H1 (cell line): ENCODE results near the gene EIF3J. TPM values are rescaled to one million over a fixed set of nuclear protein-coding genes. Genes with fewer than 3 reads are reported as not detected.

Source experiments
- BRCA1 ChIP-seq: IDR thresholded peaks from 2 replicates; pipeline ENCODE4 v1.6.1; 2012; ENCODE audit warnings: low read depth, low read length, improper control_type of control experiment
- CBX5 ChIP-seq: fragments of 300-800, 300-1000 bp; sonication (generic); IDR thresholded peaks from 2 replicates; pipeline ENCODE4 v1.7.1; 2016; ENCODE audit warnings: antibody characterized with exemption, low read length, low read depth
- CBX8 ChIP-seq: fragments of 300-800, 300-1000 bp; sonication (generic); IDR thresholded peaks from 2 replicates; pipeline ENCODE4 v1.7.1; 2016; ENCODE audit warnings: low read depth, low read length, borderline replicate concordance
- EP300 ChIP-seq, 2 experiments: IDR thresholded peaks; 1 replicate in 1 of 2; 2 replicates in 1 of 2; pipeline ENCODE4 v1.6.1; 2011 to 2012; ENCODE audit warnings: low read depth in 2 of 2, low read length in 2 of 2, mild to moderate bottlenecking in 2 of 2, borderline replicate concordance in 1 of 2, inconsistent platforms in 1 of 2, moderate library complexity in 1 of 2
- EZH2 ChIP-seq: fragments of 200-600 bp; sonication (generic); IDR thresholded peaks from 2 replicates; pipeline ENCODE4 v1.7.1; 2012; ENCODE audit warnings: low read depth, mild to moderate bottlenecking, moderate library complexity, low read length, inconsistent platforms; ENCODE audit not compliant: severe bottlenecking
- HDAC2 ChIP-seq, 2 experiments: fragments of 300-600 bp in 1 of 2; sonication (generic) in 1 of 2; IDR thresholded peaks; 2 replicates each; pipeline ENCODE4 v1.6.1; 2011 to 2012; ENCODE audit warnings: low read depth in 2 of 2, low read length in 2 of 2, mild to moderate bottlenecking in 2 of 2, moderate library complexity in 2 of 2, borderline replicate concordance in 1 of 2, inconsistent platforms in 1 of 2
- HDAC6 ChIP-seq: IDR thresholded peaks from one replicate; pipeline ENCODE4 v1.7.1; 2012; ENCODE audit warnings: low read depth, mild to moderate bottlenecking, inconsistent platforms, low read length, moderate library complexity
- JUN ChIP-seq: IDR thresholded peaks from 2 replicates; pipeline ENCODE4 v1.6.1; 2011; ENCODE audit warnings: low read depth, mild to moderate bottlenecking, improper control_type of control experiment, low read length
- KDM4A ChIP-seq: IDR thresholded peaks from one replicate; pipeline ENCODE4 v1.7.1; 2012; ENCODE audit warnings: low read depth, mild to moderate bottlenecking, moderate library complexity, low read length, inconsistent platforms; ENCODE audit not compliant: severe bottlenecking
- MAFK ChIP-seq: IDR thresholded peaks from 2 replicates; pipeline ENCODE4 v1.6.1; 2012; ENCODE audit warnings: low read depth, mild to moderate bottlenecking, improper control_type of control experiment, low read length
- NANOG ChIP-seq: IDR thresholded peaks from 2 replicates; pipeline ENCODE4 v1.6.1; 2011; ENCODE audit warnings: low read length, low read depth, mild to moderate bottlenecking, inconsistent platforms; ENCODE audit not compliant: insufficient read depth, poor library complexity, severe bottlenecking
- POU5F1 ChIP-seq: IDR thresholded peaks from 2 replicates; pipeline ENCODE4 v1.6.1; 2011; ENCODE audit warnings: low read depth, mild to moderate bottlenecking, low read length, moderate library complexity
- RAD21 ChIP-seq, 2 experiments: IDR thresholded peaks in 1 of 2; conservative IDR thresholded peaks in 1 of 2; 2 replicates each; pipeline ENCODE4 v1.6.1; 2011; ENCODE audit warnings: low read depth in 2 of 2, low read length in 2 of 2, improper control_type of control experiment in 1 of 2, inconsistent platforms in 1 of 2, mild to moderate bottlenecking in 1 of 2, moderate library complexity in 1 of 2
- SIX5 ChIP-seq: IDR thresholded peaks from 2 replicates; pipeline ENCODE4 v1.6.1; 2011; ENCODE audit warnings: mild to moderate bottlenecking, low read depth, low read length
- SRF ChIP-seq: IDR thresholded peaks from 2 replicates; pipeline ENCODE4 v1.6.1; 2011; ENCODE audit warnings: mild to moderate bottlenecking, low read depth, low read length, moderate library complexity
- TAF7 ChIP-seq: optimal IDR thresholded peaks from 2 replicates; pipeline ENCODE3; 2011; ENCODE audit warnings: low read depth, mild to moderate bottlenecking, inconsistent platforms, low read length, moderate library complexity, borderline replicate concordance
- TCF12 ChIP-seq: IDR thresholded peaks from 2 replicates; pipeline ENCODE4 v1.6.1; 2011; ENCODE audit warnings: low read depth, mild to moderate bottlenecking, low read length
- YY1 ChIP-seq: IDR thresholded peaks from 2 replicates; pipeline ENCODE4 v1.6.1; 2011; ENCODE audit warnings: low read depth, mild to moderate bottlenecking, low read length
- polyA plus RNA-seq, 7 experiments: library from polyadenylated mRNA; depleted of rRNA in 3 of 7; stranded (reverse) in 5 of 7; unstranded in 2 of 7; fragments of >200 nt in 5 of 7; fragments of 200-250 nt in 2 of 7; gene quantifications; 1 replicate in 5 of 7; 2 replicates in 1 of 7; 4 replicates in 1 of 7; pipeline versions ENCODE4 v1.2.1 to v1.2.3, GENCODE V29; 2011 to 2013; ENCODE audit warnings: missing spikeins in 2 of 7, mixed read lengths in 2 of 7
- total RNA-seq: library from RNA; stranded (reverse); fragmentation: NEBNext Ultra II Directional; extraction: Animal tissue kit (Norgen Biotek cat#: 25700); gene quantifications from 2 replicates; pipeline ENCODE4 v1.2.1, GENCODE V29; 2021
- TF ChIP-seq, protein P1 (sequence below), 3 experiments: IDR thresholded peaks; 1 replicate in 2 of 3; 2 replicates in 1 of 3; pipeline versions ENCODE4 v1.5.1 to v1.6.1; 2011; ENCODE audit warnings: low read length in 3 of 3, mild to moderate bottlenecking in 3 of 3, inconsistent platforms in 2 of 3, low read depth in 1 of 3, moderate library complexity in 1 of 3; ENCODE audit not compliant: insufficient read depth in 1 of 3; ENCODE audit errors: control extremely low read depth in 1 of 3

Gene EIF3J
- total and polyA plus RNA-seq, 2 of the 8 experiments (the other 6 are each of a cell fraction or from before 2014, with no cell fraction given), result 26.8 to 119 TPM

DNA sequence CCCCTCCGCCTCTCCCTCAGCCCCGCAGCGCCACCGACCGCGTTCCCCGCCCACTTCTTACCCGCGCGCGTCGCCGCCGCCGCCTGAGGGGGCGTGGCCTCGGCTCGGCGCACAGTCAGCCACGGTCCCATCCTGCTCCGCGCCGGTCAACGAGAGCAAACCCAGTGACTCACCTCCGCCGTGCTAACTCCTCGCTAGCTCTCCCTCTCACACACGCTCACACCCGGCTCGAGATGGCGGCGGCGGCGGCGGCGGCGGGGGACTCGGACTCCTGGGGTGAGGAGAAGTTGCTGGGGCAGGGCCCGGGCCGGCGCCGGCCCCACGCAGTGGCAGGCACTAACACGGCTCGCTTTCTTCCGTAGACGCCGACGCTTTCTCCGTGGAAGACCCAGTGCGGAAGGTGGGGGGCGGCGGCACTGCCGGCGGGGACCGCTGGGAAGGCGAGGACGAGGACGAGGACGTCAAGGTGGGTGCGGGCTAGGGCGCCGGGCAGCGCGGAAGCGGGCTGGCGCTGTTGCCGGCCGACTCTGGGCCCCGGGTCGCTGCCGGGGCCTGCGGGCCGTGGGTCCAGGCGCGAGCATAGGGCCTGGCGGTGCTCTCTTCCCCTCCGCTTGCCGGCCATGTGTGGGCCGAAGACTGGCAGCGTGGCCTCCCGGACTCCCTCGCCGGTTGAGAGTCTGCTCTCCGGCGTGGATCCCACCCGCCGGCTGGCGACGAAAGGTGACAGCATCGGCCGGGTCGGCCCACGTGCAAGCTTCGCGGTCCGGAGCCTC, at the start of gene EIF3J (continued):
- TF ChIP-seq KDM4A, result peak; percentile 81
- no peak for TF ChIP-seq EZH2
- TF ChIP-seq, protein P1, sequence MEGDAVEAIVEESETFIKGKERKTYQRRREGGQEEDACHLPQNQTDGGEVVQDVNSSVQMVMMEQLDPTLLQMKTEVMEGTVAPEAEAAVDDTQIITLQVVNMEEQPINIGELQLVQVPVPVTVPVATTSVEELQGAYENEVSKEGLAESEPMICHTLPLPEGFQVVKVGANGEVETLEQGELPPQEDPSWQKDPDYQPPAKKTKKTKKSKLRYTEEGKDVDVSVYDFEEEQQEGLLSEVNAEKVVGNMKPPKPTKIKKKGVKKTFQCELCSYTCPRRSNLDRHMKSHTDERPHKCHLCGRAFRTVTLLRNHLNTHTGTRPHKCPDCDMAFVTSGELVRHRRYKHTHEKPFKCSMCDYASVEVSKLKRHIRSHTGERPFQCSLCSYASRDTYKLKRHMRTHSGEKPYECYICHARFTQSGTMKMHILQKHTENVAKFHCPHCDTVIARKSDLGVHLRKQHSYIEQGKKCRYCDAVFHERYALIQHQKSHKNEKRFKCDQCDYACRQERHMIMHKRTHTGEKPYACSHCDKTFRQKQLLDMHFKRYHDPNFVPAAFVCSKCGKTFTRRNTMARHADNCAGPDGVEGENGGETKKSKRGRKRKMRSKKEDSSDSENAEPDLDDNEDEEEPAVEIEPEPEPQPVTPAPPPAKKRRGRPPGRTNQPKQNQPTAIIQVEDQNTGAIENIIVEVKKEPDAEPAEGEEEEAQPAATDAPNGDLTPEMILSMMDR (IDR thresholded peaks at IDR 0.05; ENCODE audit: control extremely low read depth in 1 of 3, insufficient read depth in 1 of 3, low read depth in 1 of 3, low read length in 3 of 3), result no peak
- 0 out of 2 replicates have a peak, but pooled peaks have one; percentile 14 for TF ChIP-seq JUN
- no peak for TF ChIP-seq NANOG
- peak; percentile 60 for TF ChIP-seq TAF7
- 0 out of 3 replicates have a peak, but pooled peaks of 1 of the 2 experiments have one; percentile 24 for TF ChIP-seq EP300 (IDR thresholded peaks at IDR 0.05; ENCODE audit: borderline replicate concordance in 1 of 2, low read depth in 2 of 2, low read length in 2 of 2)
- no peak for TF ChIP-seq CBX8
- TF ChIP-seq CBX5, result no peak
- no peak for TF ChIP-seq SIX5
- TF ChIP-seq HDAC6, result no peak
- TF ChIP-seq TCF12, result no peak
- TF ChIP-seq RAD21 (IDR thresholded peaks at IDR 0.05 in 1 of 2, conservative IDR thresholded peaks at IDR 0.05 in 1 of 2; ENCODE audit: low read depth in 2 of 2, low read length in 2 of 2), result no peak
- TF ChIP-seq SRF, result no peak
- TF ChIP-seq MAFK, result no peak
- no peak for TF ChIP-seq POU5F1
- TF ChIP-seq YY1, result 0 out of 2 replicates have a peak, but pooled peaks have one; percentile 5
- TF ChIP-seq HDAC2 (IDR thresholded peaks at IDR 0.05; ENCODE audit: borderline replicate concordance in 1 of 2, low read depth in 2 of 2, low read length in 2 of 2), result peak in 1 of 2 experiments; percentile 90; a peak in 1 of 4 replicates
- peak; percentile 53; the same call in 1 of the 2 replicates for TF ChIP-seq BRCA1
